Measurements from ENCODE around the gene FYB2.

The FYB2 gene

DNA sequence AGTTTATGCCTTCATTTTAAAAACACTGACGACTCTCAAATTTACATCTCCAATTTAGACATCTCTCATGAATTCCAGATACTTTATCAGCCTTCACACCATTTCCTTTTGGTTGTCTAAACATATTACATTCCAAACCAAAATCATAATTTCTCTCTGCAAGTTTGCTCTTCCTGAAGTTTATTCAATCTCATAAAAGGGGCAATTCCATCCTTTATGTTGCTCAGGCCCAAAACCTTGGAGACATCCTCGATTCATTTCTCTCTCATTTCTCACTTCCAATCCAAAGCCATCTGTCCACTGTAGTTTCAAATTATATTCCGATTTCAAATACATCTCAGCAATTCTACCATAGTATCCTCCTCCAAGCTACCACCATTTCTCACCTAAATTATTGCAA is 74.0 kb downstream of the FYB2 start:
- no peak overlapping the region for H3K27ac Mint-ChIP-seq
- no peaks in the 10 kb centered on the region for H3K36me3 Mint-ChIP-seq (ENCODE audit: low read depth)
- no peaks in the 10 kb centered on the region for H3K4me1 Mint-ChIP-seq (ENCODE audit: low read depth)
- no peak overlapping the region for H3K4me3 Mint-ChIP-seq
- H3K9me3 Mint-ChIP-seq = no peaks in the 10 kb centered on the region
- peaks cover 4% of the 10 kb centered on the region for H3K27me3 Mint-ChIP-seq

DNA sequence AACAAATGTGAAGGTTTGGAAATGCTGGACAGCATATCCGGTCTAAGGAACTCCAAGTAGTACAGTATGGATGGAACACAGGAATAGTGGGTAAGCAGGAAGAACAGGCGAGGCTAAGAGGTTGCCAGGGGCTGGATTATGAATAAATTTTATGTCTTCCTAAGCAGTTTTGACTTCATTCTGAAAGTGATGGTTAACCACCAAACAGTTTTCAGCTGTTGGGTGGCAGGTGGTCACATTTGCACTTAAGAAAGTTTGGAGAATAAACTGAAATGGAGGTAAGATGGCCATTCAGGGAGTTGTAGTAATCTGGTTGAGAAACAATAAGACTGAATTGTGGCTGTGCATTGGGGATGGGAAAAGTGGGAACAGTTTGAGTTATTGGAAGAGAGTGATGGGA is 90.2 kb downstream of the FYB2 start:
- Mint-ChIP-seq H3K9me3 (peaks cover 4% of the 10 kb centered on the region), H3K36me3 (ENCODE audit: low read depth) (no peaks in the 10 kb centered on the region), H3K27me3 (peaks cover 47% of the 10 kb centered on the region), H3K4me1 (ENCODE audit: low read depth) (no peaks in the 10 kb centered on the region), H3K4me3 (no peak overlapping the region), H3K27ac (no peak overlapping the region)

DNA sequence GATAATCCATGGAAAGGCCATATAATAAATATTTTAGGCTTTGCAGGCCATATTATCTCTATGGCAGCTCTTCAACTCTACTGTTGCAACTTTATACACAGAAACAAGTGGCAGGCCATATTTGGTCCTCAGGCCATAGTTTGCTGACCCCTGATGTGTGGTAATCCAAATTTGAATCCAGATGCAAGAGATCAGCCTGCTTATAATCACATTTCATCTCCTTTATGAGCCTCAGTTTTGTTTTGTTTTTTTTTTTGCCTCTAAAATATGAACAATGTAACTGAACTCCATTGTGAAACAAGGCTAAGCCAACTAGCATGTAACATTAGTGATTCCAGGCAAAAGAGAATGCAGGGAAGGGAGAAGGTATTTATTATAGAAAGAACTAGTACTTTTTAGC is 92.5 kb downstream of the FYB2 start:
- Mint-ChIP-seq H3K36me3 (ENCODE audit: low read depth) (no peaks in the 10 kb centered on the region), H3K27me3 (peaks cover 48% of the 10 kb centered on the region), H3K27ac (no peak overlapping the region)

DNA sequence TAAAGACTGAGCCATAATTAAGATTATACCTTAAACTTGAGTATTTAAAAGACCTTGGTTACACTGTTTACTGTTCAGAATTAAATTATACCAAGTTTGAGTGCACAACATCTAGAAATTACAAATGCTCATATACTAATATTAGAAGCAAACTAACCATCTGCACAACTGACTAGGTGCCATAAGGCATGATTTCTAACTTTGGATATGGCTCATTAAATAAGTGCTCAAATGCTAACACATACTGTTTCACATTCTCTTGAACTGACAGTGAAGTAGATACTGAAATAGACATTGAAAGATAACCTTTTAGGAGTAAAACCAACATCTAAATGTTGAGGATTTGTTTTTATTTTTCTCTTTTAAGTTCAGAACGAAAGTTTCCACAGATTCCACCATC is 100.0 kb downstream of the FYB2 start:
- Mint-ChIP-seq H3K4me3 (no peak overlapping the region), H3K27me3 (peaks cover 9% of the 10 kb centered on the region), H3K27ac (no peak overlapping the region), H3K4me1 (ENCODE audit: low read depth) (no peaks in the 10 kb centered on the region), H3K36me3 (ENCODE audit: low read depth) (no peaks in the 10 kb centered on the region), H3K9me3 (no peaks in the 10 kb centered on the region)

More for the DNA sequence above, 92.5 kb downstream of the FYB2 start:
- H3K4me3 Mint-ChIP-seq = no peak overlapping the region
- H3K9me3 Mint-ChIP-seq = peaks cover 4% of the 10 kb centered on the region
- H3K4me1 Mint-ChIP-seq (ENCODE audit: low read depth) = no peaks in the 10 kb centered on the region

DNA sequence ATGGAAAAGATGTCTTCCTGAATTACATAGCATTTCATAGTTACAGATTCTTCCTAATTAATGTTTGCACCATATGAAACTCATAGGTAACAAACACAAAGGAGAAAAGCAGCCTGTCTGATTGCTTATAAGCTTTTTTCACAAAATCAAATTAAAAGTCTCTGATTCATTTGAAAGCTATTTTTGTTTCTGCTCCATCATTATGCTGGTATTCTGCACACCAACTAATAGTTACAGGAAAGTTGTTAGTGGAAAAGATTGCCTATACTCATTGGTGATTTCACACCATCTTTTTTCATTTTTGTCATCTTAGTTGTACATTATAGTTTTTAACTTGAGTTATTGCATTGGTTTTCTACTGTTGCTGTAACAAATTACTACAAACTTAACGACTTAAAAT is 104.0 kb downstream of the FYB2 start:
- Mint-ChIP-seq H3K4me3 (no peak overlapping the region), H3K27ac (no peak overlapping the region), H3K27me3 (peaks cover 23% of the 10 kb centered on the region), H3K9me3 (no peaks in the 10 kb centered on the region), H3K36me3 (ENCODE audit: low read depth) (no peaks in the 10 kb centered on the region), H3K4me1 (ENCODE audit: low read depth) (no peaks in the 10 kb centered on the region)

DNA sequence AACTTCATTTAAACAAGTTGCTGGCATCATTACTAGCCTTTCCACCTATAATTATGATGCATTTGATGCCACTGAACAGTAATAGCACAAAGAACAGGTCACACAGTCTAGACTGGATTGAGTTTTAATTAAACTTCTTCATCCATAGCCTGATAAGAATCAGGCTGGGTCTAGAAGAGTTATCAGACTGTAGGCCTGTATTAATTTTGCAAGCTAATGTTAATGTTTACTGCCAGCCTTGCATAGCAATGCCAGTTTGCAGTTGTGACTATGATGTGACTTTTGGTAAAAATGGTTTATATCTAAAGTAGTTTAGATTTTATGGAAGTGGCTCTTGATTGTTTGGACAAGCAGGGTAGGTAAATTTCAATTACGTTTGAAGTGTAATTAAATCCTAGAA is 106.1 kb downstream of the FYB2 start:
- H3K36me3 Mint-ChIP-seq (ENCODE audit: low read depth) = no peaks in the 10 kb centered on the region
- H3K27ac Mint-ChIP-seq = no peak overlapping the region
- H3K4me1 Mint-ChIP-seq (ENCODE audit: low read depth) = no peaks in the 10 kb centered on the region
- H3K4me3 Mint-ChIP-seq = no peak overlapping the region
- H3K9me3 Mint-ChIP-seq = no peaks in the 10 kb centered on the region
- peaks cover 29% of the 10 kb centered on the region for H3K27me3 Mint-ChIP-seq

DNA sequence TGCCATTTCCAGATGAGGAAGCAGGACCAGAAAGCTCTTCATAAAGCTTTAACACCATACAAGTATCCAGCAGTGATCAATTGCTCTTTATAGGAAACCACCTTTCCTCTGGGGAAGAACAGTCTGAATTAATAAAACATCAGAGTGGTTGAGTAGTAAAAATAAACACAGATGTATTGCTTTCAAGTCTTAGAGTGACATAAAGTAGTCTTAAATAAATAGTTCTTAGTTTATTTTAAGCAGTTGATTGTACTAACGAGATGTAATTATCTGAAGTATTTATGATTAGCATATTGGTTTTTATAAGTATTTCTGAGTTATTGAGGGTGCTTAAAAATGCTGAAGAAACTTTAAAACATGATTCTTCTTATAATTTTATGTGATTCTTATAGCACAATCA is 107.1 kb downstream of the FYB2 start:
- Mint-ChIP-seq H3K4me3 (no peak overlapping the region), H3K27ac (no peak overlapping the region), H3K27me3 (peaks cover 33% of the 10 kb centered on the region), H3K4me1 (ENCODE audit: low read depth) (no peaks in the 10 kb centered on the region), H3K36me3 (ENCODE audit: low read depth) (no peaks in the 10 kb centered on the region), H3K9me3 (no peaks in the 10 kb centered on the region)

DNA sequence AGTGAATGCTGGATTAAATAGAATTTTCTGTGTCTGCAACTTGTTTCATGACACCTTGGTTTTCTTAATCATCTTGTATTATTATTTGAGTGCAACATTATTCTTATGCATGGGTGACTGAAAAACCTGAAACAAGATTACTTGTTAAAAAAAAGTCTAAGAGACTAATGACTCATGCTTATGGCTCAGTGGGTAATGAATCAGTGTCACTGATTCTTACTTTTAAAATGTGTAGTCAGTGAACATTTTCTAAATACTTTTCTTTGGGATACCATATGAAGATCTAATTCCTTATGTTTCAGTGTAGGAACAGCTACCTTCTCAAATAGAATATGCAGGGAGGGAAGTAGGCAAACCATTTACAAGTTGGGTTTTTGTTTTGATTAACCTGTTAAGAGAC is 108.6 kb downstream of the FYB2 start:
- H3K4me3 Mint-ChIP-seq = no peak overlapping the region

DNA sequence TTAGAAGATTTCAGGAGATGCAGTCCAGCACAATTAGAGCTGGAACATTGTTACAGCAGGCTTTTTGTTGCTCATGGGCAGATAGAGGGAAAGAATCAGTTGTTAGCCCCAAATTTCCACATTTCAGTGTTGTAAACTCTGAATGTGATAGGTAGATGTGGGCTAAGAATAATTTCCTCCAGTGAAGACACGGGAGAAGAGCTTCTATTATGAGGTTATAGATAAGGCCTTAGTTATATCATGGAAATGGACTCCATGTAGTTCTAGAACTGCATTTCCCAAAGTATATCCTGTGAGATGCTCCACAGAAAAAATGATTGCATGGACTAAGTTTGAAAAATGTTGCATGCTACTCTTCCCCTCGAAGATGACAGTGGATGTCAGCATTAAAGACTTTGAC is 109.2 kb downstream of the FYB2 start:
- H3K27ac Mint-ChIP-seq = no peak overlapping the region
- no peaks in the 10 kb centered on the region for H3K9me3 Mint-ChIP-seq
- H3K36me3 Mint-ChIP-seq (ENCODE audit: low read depth) = no peaks in the 10 kb centered on the region
- H3K27me3 Mint-ChIP-seq = peaks cover 41% of the 10 kb centered on the region
- H3K4me1 Mint-ChIP-seq (ENCODE audit: low read depth) = no peaks in the 10 kb centered on the region
- no peak overlapping the region for H3K4me3 Mint-ChIP-seq

More for the DNA sequence above, 108.6 kb downstream of the FYB2 start:
- no peaks in the 10 kb centered on the region for H3K36me3 Mint-ChIP-seq (ENCODE audit: low read depth)
- no peaks in the 10 kb centered on the region for H3K9me3 Mint-ChIP-seq
- H3K27me3 Mint-ChIP-seq = peaks cover 41% of the 10 kb centered on the region
- no peak overlapping the region for H3K27ac Mint-ChIP-seq
- no peaks in the 10 kb centered on the region for H3K4me1 Mint-ChIP-seq (ENCODE audit: low read depth)

DNA sequence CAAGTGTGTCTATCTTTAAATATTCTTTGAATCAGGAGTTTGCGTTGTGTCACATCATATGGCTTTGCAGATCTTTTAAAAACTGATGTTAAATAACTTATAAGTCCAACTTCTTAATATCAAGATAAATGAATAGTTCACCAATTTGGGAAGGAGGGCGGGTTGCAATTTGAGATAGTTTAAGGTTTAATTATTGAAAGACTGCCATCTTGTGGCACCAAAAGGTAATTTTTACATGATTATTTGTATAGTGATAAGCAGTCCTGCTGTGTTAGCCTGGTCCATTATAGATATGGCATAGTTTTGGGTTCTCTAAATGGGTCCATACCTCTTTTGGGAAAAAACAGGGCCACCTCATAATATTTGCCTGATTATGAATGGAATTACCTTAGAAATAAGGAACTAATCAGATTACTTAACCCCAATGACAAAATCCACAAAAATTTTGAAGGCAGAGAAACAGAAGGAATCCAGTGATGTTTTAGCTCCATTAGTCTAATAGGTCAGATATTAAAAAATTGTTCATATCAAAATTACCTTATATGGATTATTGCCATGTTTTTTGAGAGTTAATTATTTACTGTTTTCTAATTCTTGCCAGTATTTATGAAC is 109.8 kb downstream of the FYB2 start:
- Mint-ChIP-seq H3K4me3 (no peak overlapping the region), H3K4me1 (ENCODE audit: low read depth) (no peaks in the 10 kb centered on the region), H3K27ac (no peak overlapping the region), H3K9me3 (no peaks in the 10 kb centered on the region), H3K27me3 (peaks cover 41% of the 10 kb centered on the region), H3K36me3 (ENCODE audit: low read depth) (no peaks in the 10 kb centered on the region)

DNA sequence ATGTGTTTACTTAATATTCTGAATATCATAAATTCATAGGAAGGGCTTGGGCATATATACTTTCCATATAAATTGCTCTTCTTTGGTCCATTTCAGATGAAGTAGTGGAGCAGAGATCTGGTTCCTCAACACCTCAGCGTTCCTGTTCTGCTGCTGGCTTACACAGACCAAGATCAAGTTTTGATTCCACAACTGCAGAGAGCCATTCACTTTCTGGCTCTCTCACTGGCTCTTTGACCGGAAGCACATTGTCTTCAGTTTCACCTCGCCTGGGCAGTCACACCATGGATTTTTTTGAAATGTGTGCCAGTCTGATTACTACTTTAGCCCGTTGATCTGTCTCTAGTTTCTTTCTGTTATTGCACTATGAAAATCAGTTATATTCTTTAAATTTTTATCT is 111.8 kb downstream of the FYB2 start:
- Mint-ChIP-seq H3K4me1 (ENCODE audit: low read depth) (no peaks in the 10 kb centered on the region), H3K4me3 (no peak overlapping the region), H3K27ac (no peak overlapping the region)

DNA sequence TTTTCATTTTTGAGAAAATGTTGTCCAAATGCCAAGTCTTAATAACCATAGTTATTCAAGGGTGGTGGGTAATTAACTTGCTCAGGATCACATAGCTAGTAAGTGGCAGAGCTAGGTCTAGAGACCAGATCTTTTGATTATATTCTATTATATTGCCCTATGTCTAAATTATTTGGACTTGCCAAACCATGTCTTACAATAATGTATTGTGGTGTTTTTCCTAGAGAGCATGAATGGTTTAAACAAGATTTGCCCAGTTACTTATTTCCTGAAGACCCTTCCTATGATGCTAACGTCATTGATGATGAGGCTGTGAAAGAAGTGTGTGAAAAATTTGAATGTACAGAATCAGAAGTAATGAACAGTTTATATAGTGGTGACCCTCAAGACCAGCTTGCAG is 115.5 kb downstream of the FYB2 start:
- no peak overlapping the region for H3K27ac Mint-ChIP-seq
- peaks cover 16% of the 10 kb centered on the region for H3K27me3 Mint-ChIP-seq
- H3K9me3 Mint-ChIP-seq = peaks cover 7% of the 10 kb centered on the region
- no peaks in the 10 kb centered on the region for H3K4me1 Mint-ChIP-seq (ENCODE audit: low read depth)
- H3K36me3 Mint-ChIP-seq (ENCODE audit: low read depth) = no peaks in the 10 kb centered on the region
- no peak overlapping the region for H3K4me3 Mint-ChIP-seq

More for the DNA sequence above, 111.8 kb downstream of the FYB2 start:
- no peaks in the 10 kb centered on the region for H3K9me3 Mint-ChIP-seq
- peaks cover 33% of the 10 kb centered on the region for H3K27me3 Mint-ChIP-seq
- H3K36me3 Mint-ChIP-seq (ENCODE audit: low read depth) = no peaks in the 10 kb centered on the region

DNA sequence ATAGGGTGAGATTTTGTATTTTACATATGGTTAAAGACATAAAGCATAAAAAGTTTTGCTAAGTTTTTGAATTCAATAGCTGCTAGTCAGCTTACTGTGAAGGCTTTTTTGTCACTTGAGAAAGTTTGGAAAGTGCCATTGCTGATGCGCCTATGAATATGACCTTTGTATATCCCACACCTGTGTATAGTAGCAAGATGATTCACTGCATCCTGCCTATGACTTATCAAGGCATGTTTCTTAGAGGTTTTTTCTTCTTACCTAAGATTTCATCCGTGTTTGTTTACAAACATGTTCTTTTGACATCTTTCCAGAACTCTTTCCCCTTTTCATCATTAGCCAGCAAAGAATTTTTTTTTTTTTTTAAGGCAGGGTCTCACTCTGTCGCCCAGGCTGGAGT is 122.5 kb downstream of the FYB2 start:
- Mint-ChIP-seq H3K4me3 (no peak overlapping the region), H3K9me3 (peaks cover 7% of the 10 kb centered on the region), H3K4me1 (ENCODE audit: low read depth) (no peaks in the 10 kb centered on the region), H3K27me3 (peaks cover 10% of the 10 kb centered on the region), H3K27ac (no peak overlapping the region), H3K36me3 (ENCODE audit: low read depth) (no peaks in the 10 kb centered on the region)

DNA sequence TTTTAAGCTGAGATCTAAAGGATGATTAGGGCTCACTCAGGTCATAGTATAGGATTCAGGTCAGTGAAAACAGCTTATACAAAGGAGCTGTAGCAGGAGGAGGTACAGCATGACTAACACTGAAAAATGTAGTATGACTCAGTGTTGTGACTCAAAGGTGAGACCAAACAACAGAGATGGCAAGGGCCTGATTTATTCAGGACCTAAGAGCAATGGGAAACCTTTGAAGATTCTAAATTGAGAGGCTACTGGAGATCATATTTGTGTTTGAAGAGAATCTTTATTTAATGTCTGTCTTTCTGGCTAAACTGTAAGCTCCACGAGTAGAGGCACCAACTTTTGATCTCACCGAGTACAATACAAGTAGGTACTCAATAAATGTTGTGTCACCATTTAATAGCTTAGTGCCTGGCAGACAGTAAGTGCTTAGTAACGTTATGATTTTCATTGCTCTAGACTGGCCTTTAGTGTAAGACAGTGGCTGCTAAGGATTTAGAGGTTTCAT is 130.6 kb downstream of the FYB2 start:
- Mint-ChIP-seq H3K9me3 (no peaks in the 10 kb centered on the region), H3K36me3 (ENCODE audit: low read depth) (no peaks in the 10 kb centered on the region), H3K27me3 (no peaks in the 10 kb centered on the region), H3K27ac (no peak overlapping the region), H3K4me3 (no peak overlapping the region), H3K4me1 (ENCODE audit: low read depth) (no peaks in the 10 kb centered on the region)

DNA sequence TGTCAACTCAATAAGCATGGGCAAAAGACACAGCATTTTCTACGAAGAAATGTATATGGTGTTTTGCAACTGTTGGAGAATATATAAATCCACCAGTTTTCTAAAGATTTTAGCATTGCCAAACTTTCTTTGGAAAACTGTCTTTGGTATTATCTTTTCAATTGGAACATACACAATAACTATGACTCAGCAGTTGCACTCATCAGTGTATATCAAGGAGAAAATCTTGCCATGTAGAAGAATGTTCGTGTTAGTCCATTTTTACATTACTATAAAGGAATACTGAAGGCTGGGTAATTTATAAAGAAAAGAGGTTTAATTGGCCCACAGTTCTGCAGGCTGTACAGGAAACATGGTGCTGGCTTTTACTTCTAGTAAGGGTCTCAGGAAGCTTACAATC is 133.0 kb downstream of the FYB2 start:
- Mint-ChIP-seq H3K27ac (no peak overlapping the region), H3K4me3 (no peak overlapping the region), H3K36me3 (ENCODE audit: low read depth) (no peaks in the 10 kb centered on the region), H3K27me3 (no peaks in the 10 kb centered on the region), H3K9me3 (no peaks in the 10 kb centered on the region), H3K4me1 (ENCODE audit: low read depth) (no peaks in the 10 kb centered on the region)

DNA sequence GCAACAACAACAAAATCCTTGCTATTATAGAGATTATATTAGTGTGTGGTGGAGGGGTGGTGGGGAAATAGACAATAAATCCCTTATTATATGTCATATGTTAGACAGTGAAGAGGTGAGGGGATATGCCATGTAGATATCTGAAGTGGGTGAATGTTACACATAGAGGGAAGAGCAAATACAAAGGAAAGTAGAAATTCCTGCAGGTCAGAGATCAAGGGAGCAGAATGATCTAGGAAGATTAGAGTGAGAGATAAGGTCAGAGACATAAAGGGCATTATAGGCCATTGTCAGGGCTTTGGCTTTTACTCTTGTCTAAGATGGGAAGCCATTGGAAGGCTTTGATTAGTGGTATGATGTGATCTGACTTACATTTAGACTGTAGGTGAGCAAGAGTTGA is 135.6 kb downstream of the FYB2 start:
- Mint-ChIP-seq H3K27ac (no peak overlapping the region), H3K27me3 (no peaks in the 10 kb centered on the region), H3K4me1 (ENCODE audit: low read depth) (no peaks in the 10 kb centered on the region), H3K4me3 (no peak overlapping the region), H3K36me3 (ENCODE audit: low read depth) (no peaks in the 10 kb centered on the region), H3K9me3 (peaks cover 9% of the 10 kb centered on the region)

Measured in stimulated activated naive CD8-positive, alpha-beta T cell treated with anti-CD3 and anti-CD28 coated beads, Interleukin-15, Interleukin-2, amounts not matched to agents 100 ng/mL and 50 ng/mL, for 24 hours (primary cell).